GM21447 (cell line): Measurements from ENCODE around the gene IL1RL2.

Experiments used
- ATAC-seq: cut with Tn5 transposase; IDR thresholded peaks from one replicate; pipeline ENCODE4 v1.9.1; 2021; ENCODE audit not compliant: unreplicated experiment

Gene IL1RL2

GRCh38 chr2:102193074-102193473, 6.3 kb downstream of the IL1RL2 start:
- no peak for ATAC-seq

DNA sequence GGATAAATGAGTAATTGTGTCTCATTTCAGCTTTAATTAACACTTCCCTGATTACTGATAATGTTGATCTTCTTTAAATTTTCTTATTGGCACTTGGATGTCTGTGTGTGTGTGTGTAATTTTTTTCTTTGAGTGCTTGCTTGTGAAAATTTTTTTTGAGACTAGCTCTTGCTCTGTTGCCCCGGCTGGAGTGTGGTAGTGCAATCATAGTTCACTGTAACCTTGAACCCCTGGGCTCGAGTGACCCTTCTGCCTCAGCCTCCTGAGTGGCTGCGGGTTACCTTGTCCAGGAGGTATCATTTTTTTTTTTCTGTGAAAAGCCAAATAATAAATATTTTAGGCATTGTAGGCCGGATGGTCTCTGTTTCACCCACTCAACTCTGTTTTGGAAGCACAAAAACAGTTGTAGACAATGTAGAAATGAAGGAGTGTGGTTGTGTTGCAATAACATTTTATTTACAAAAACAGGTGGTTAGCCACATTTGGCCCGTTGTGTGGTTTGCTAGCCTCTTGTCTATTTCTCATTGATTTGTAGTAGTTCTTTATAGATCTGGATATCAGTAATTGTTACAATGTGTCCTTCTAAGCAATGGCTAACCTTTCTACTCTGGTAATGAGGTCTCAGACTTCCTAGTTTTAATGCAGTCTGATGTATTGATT, 7.9 kb downstream of the IL1RL2 start:
- ATAC-seq, result no peak

GRCh38 chr2:102197389-102198137, 10.7 kb downstream of the IL1RL2 start:
- no peak for ATAC-seq

- no peak for ATAC-seq
Measured at GRCh38 chr2:102200539-102200938, 13.7 kb downstream of the IL1RL2 start.

- ATAC-seq, result no peak
Measured at GRCh38 chr2:102204638-102205037, 17.8 kb downstream of the IL1RL2 start.

GRCh38 chr2:102206666-102207341, 20.0 kb downstream of the IL1RL2 start:
- ATAC-seq, result no peak

- no peak for ATAC-seq
Measured at GRCh38 chr2:102208774-102209173, 22.0 kb downstream of the IL1RL2 start.

DNA sequence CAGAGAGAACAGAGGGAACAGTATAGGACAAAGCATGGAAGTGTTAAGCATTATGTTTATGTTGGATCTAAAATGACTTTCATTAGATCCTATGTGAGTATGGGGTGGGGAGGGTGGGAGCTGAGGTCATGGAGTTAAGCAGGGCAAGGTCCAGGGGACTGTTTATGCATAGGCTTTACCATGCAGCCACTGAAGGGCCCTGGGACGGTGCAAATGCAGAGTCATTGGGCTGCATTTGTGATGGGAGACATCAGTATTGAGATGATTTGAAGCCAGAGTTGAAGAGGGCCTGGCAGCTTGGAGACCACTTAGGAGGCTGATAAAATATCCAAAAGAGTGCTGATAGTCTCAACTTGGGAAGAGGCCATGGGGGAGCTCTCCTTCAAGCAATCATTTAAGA, 22.7 kb downstream of the IL1RL2 start:
- ATAC-seq, result no peak

- no peak for ATAC-seq
Measured at GRCh38 chr2:102217032-102217431, 30.2 kb downstream of the IL1RL2 start.

- ATAC-seq, result no peak
Measured at GRCh38 chr2:102224824-102225739, 38.3 kb downstream of the IL1RL2 start.

DNA sequence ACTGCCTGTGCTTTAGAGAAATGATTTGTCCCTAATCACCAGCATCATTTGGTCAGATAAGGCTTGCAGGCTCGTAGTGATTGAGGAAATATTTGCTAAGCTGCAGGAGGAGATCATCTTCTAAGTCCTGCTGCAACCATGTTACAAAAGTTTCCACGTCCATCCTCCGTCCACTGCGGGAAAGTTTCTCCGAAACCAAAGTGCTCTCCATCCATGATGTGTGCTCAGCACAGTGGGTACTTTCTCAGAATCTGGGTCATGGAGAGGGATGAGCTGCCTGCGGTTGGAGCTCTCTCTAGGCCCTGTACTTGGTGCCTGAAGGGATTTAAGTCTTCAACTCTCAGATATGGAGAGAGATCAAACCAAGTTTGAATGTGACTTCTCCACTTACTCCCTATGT, 39.3 kb downstream of the IL1RL2 start:
- ATAC-seq, result no peak

DNA sequence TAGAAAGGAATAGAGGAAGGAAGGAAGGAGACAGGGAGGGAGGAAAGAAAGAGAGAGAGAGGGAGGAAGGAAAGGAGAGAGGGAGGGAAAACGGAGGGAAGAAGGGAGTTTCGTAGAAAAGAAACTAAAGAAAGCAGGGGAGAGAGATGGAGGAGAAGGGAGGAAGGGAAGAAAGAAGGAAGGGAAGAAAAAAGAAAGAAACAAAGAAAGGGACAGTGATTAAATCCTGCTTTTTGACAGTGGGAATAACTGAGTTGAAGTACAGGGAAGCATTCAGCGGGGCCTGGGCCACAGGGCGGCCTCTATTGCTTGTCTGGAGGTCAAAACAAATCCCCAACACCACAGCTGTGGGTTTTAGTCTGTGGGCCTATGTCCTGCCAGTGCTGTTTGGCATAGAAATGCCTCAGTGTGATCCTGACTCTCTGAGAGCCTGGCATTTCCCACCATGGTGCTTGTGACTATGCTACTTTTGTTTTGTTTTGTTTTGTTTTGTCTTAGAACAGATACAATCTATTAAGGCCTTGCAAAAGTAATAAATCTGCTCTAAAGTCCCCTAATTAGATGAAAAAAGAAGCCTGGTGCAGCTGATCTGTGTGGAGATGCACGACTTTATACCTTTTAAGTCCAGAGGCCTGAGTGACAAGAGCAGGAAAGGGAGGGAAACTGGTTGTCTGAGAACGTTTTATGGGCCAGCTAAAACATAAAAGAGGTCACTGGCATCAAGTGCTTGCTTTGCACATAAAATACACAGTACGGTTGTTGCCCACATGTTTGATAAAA, 40.0 kb downstream of the IL1RL2 start:
- no peak for ATAC-seq

DNA sequence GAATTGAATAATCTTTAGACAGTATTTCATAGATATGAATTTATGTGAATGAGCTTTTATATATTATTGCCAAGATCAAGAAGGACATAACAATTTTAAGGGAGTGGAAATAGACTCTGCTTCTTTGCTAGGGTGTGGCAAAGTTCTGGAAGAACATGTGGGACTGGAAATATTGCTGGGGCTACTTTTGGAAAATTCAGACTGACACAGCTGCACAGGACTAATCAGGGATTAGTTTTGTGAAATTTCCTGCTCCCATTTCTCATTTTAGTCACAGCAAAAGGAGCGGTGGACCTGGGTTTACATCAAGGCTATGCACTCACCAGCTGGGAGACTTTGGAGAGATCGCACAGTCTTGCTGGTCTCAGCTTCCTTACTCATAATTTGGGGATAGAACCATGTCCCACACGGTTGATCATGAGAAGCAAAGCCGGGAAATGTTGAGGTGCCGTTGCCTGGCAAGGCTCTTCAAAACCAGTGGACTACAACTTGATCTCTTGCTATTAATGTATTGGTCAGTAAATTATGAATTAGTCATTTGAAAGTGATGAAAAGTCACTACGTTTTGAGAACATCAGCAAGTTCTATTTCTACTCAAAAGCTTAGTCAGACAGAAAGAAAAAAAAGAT, 42.4 kb downstream of the IL1RL2 start:
- ATAC-seq, result no peak

DNA sequence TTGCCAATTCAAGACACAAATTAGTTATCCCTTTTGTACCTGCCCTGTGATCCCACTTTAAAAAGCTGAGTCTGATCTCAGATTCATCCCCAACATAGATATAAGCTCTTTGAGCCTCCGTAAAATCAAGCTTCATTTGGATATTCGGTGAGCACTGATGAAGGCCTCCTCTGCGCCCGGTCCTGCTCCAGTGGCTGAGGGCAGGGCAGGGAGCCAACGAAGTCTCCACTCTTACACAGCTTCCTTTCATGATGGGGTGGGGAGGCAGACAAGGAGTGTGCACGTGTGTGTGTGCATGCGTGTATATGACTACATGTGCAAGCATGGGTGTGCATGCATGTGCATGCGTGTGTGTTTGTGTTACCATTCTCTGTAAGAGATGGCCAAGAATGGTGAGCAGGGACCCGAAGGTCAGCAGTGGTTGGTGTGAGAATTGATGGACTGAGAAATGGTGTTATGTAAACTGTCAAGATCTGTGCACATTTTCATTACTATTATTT, 43.6 kb downstream of the IL1RL2 start:
- no peak for ATAC-seq

- ATAC-seq, result no peak
Measured at GRCh38 chr2:102233132-102233884, 46.5 kb downstream of the IL1RL2 start.

GRCh38 chr2:102235042-102235473, 48.2 kb downstream of the IL1RL2 start:
- no peak for ATAC-seq

DNA sequence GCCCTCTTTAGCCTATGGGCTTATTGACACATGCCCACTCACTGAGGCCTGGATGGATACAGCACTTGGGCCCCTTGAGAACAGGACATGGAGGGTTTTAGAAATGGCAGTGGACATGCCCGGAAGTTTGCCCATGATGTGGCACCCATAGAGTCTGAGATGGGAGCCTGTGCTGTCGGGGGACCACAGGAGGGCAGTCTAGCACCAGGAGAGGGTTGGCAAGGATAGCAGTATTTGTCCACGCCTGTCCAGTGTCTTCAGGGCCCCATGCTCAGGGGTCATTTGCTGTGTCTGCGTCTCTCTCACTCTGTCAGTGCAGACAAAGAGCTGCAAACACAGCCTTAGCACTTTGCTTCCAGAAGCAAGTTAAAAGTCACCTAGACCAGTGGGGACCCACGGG, 48.7 kb downstream of the IL1RL2 start:
- ATAC-seq, result no peak

DNA sequence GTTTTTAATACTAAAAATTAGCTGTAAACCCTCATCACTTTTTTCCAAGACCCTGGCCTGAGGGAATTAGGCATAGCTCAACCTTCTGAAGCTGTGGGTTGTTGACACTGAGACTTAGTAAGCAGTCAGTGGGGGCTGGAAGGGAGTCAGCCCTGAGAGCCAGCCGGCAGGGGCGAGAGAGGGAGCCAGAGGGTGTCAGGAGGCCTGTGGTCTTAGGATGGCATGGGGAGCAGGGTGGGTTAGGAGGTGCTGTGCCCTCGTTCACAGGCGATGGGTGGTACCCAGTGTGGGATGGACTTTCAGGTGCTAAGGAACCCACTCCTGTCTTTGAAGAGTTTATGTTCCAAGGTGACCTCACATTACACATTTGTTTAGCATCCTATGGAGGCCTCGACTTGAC, 49.3 kb downstream of the IL1RL2 start:
- ATAC-seq, result no peak

GRCh38 chr2:102237176-102237575, 50.4 kb downstream of the IL1RL2 start:
- no peak for ATAC-seq
